B cell (primary cell): ENCODE data around the gene BST1. TPM values are rescaled to one million over a fixed set of nuclear protein-coding genes. Genes with fewer than 3 reads are reported as not detected.

Experiments used
- ATAC-seq: fragments of 200-7000 bp; cut with Tn5 transposase; one replicate; pipeline ENCODE4 v1.10.0; 2021; ENCODE audit warnings: low read depth, mild to moderate bottlenecking, moderate number of reproducible peaks, moderate library complexity
- CTCF ChIA-PET: fragments of 350-600 bp; sonication (Branson Sonifier 250); formaldehyde crosslinking; loops from one replicate; lab custom pipeline; 2021; ENCODE audit warnings: antibody characterized with exemption, inconsistent platforms; lab: Charles Lee
- POLR2A ChIA-PET: fragments of 350-600 bp; sonication (Branson Sonifier 250); formaldehyde crosslinking; loops from one replicate; lab custom pipeline; 2021; ENCODE audit warnings: antibody characterized with exemption; lab: Charles Lee
- DNase-seq: peaks from one replicate; pipeline ENCODE4 v3.0.0; 2013
- H2AFZ ChIP-seq: 2 replicates; pipeline ENCODE4 v1.6.1; 2012; ENCODE audit warnings: mild to moderate bottlenecking, low read depth, low read length; ENCODE audit not compliant: insufficient read depth, poor library complexity, severe bottlenecking
- H3K27ac ChIP-seq, 2 donors: 1 replicate in 1 of 2; 2 replicates in 1 of 2; pipeline ENCODE4 v1.5.1; 2012 to 2013; ENCODE audit warnings: low read length in 2 of 2, mild to moderate bottlenecking in 2 of 2, moderate library complexity in 1 of 2
- H3K27me3 ChIP-seq, 4 experiments: fragments of 200-600 bp in 1 of 4; sonication (generic) in 1 of 4; replicated peaks in 1 of 4; 1 replicate in 2 of 4; 2 replicates in 2 of 4; pipeline versions ENCODE4 v1.6.1 to v1.7.0; 2013 to 2016; ENCODE audit warnings: low read length in 3 of 4, mild to moderate bottlenecking in 2 of 4, mixed read lengths in 1 of 4, moderate library complexity in 1 of 4; ENCODE audit not compliant: insufficient read depth in 4 of 4, control insufficient read depth in 3 of 4; ENCODE audit errors: control extremely low read depth in 1 of 4
- H3K36me3 ChIP-seq, 2 experiments: replicated peaks in 1 of 2; 1 replicate in 1 of 2; 2 replicates in 1 of 2; pipeline versions ENCODE4 v1.6.1 to v1.7.1; 2013; ENCODE audit warnings: low read length in 1 of 2; ENCODE audit not compliant: insufficient read depth in 2 of 2, control insufficient read depth in 1 of 2; ENCODE audit errors: control extremely low read depth in 1 of 2, extremely low read depth in 1 of 2
- H3K4me1 ChIP-seq, 2 donors: fragments of 200-600 bp in 1 of 2; sonication (generic) in 1 of 2; 1 replicate in 1 of 2; 2 replicates in 1 of 2; pipeline versions ENCODE4 v1.5.1 to v1.6.1; 2013 to 2017; ENCODE audit warnings: low read length in 2 of 2; ENCODE audit not compliant: control insufficient read depth in 2 of 2, insufficient read depth in 2 of 2
- H3K4me2 ChIP-seq: replicated peaks from 2 replicates; pipeline ENCODE3; 2012; ENCODE audit warnings: mild to moderate bottlenecking, low read depth, low read length; ENCODE audit not compliant: poor library complexity, severe bottlenecking
- H3K4me3 ChIP-seq, 5 experiments: fragments of 200-600 bp in 1 of 5; sonication (generic) in 1 of 5; 1 replicate in 3 of 5; 2 replicates in 2 of 5; pipeline versions ENCODE4 v1.5.1 to v1.7.0; 2011 to 2016; ENCODE audit warnings: low read length in 4 of 5, mild to moderate bottlenecking in 4 of 5, low read depth in 2 of 5, control low read depth in 1 of 5, moderate library complexity in 1 of 5; ENCODE audit not compliant: insufficient read depth in 1 of 5; ENCODE audit errors: control extremely low read depth in 1 of 5, extremely low read depth in 1 of 5
- H3K79me2 ChIP-seq: fragments of 200-600 bp; sonication (generic); one replicate; pipeline ENCODE4 v1.6.0; 2016; ENCODE audit warnings: low read length; ENCODE audit not compliant: control insufficient read depth, insufficient read depth
- H3K9ac ChIP-seq: fragments of 200-600 bp; sonication (generic); 2 replicates; pipeline ENCODE4 v1.6.1; 2017; ENCODE audit warnings: mild to moderate bottlenecking, low read length, moderate library complexity
- H3K9me3 ChIP-seq, 3 donors: one replicate each; pipeline versions ENCODE4 v1.6.1 to v1.7.1; 2013; ENCODE audit warnings: low read length in 2 of 3; ENCODE audit not compliant: control insufficient read depth in 2 of 3, insufficient read depth in 1 of 3; ENCODE audit errors: control extremely low read depth in 1 of 3
- H4K20me1 ChIP-seq: 2 replicates; pipeline ENCODE4 v1.6.0; 2012; ENCODE audit warnings: mild to moderate bottlenecking, low read length; ENCODE audit not compliant: insufficient read depth, control insufficient read depth, poor library complexity, severe bottlenecking
- H3K27ac Mint-ChIP-seq: one replicate; pipeline ENCODE4 v1.8.0; 2021; ENCODE audit warnings: mixed read lengths
- H3K27me3 Mint-ChIP-seq: one replicate; pipeline ENCODE4 v1.8.0; 2021; ENCODE audit warnings: mixed read lengths
- H3K4me1 Mint-ChIP-seq: one replicate; pipeline ENCODE4 v1.8.0; 2021; ENCODE audit warnings: mixed read lengths
- H3K4me3 Mint-ChIP-seq: one replicate; pipeline ENCODE4 v1.8.0; 2021; ENCODE audit warnings: mixed read lengths
- H3K9me3 Mint-ChIP-seq: one replicate; pipeline ENCODE4 v1.8.0; 2022; ENCODE audit warnings: mixed read lengths; ENCODE audit not compliant: insufficient read depth
- CTCF ChIP-seq: fragments of 200-600 bp; IDR thresholded peaks from one replicate; pipeline ENCODE4 v1.8.0; 2022; ENCODE audit warnings: antibody characterized with exemption, mild to moderate bottlenecking
- EZH2 ChIP-seq: IDR thresholded peaks from 2 replicates; pipeline ENCODE4 v1.6.1; 2012; ENCODE audit warnings: borderline replicate concordance, low read depth, mild to moderate bottlenecking, moderate library complexity, low read length; ENCODE audit not compliant: insufficient read depth, poor library complexity, severe bottlenecking
- WGBS: methylation state at CpG from one replicate; pipeline ENCODE4 v1.1.5; 2013; ENCODE audit warnings: missing lambda C conversion rate; ENCODE audit not compliant: insufficient coverage; 5-methylcytosine and 5-hydroxymethylcytosine counted together
- intact Hi-C: fragments of 100-400 bp; cut with micrococcal nuclease; formaldehyde crosslinking; loops from one replicate; pipeline ENCODE4 v1.10.0; 2022
- polyA plus RNA-seq: library from polyadenylated mRNA; depleted of rRNA; stranded (reverse); fragments of >200 nt; gene quantifications from 2 replicates; pipeline ENCODE4 v1.2.3, GENCODE V29; 2012
- total RNA-seq, 2 donors: library from RNA; stranded (reverse); fragments of 120-200 nt in 1 of 2; gene quantifications; 1 replicate in 1 of 2; 2 replicates in 1 of 2; pipeline versions ENCODE4 v1.2.3 to v1.2.4, GENCODE V29; 2013 to 2022

BST1 gene
- total and polyA plus RNA-seq, 2 donors (not counting 1 experiment from before 2014, with no cell fraction given): 0.32 to 1.00 TPM

GRCh38 chr4:15695240-15695699 is 7.6 kb upstream of the BST1 start:
- Histone ChIP-seq H3K36me3 (no peaks in the 10 kb centered on the region), H3K4me2 (no peak overlapping the region), H3K27me3 (no peaks in the 10 kb centered on the region), H3K4me1 (no peaks in the 10 kb centered on the region), H3K4me3 (no peak overlapping the region), H3K9me3 (peaks cover 0 to 3% (median 0%) of the 10 kb centered on the region in 3 donors), H3K27ac (no peak overlapping the region), H3K9ac (no peak overlapping the region), H3K79me2 (no peaks in the 10 kb centered on the region), H2AFZ (no peak overlapping the region), H4K20me1 (no peaks in the 10 kb centered on the region)
- intact Hi-C loops: no loop called here
- WGBS: 96% methylated on average over 5 of the region's 10 CpGs
- H3K27me3 Mint-ChIP-seq: peaks cover 20% of the 10 kb centered on the region
- POLR2A ChIA-PET: no interaction called here
- no peaks in the 10 kb centered on the region for H3K4me1 Mint-ChIP-seq
- H3K4me3 Mint-ChIP-seq: no peak overlapping the region
- H3K9me3 Mint-ChIP-seq: no peaks in the 10 kb centered on the region
- CTCF ChIA-PET: no interaction called here
- DNase-seq: no peak
- no peak overlapping the region for H3K27ac Mint-ChIP-seq
- no peak for ATAC-seq
- no peak for TF ChIP-seq CTCF
- TF ChIP-seq EZH2: no peak

GRCh38 chr4:15695729-15696128 is 7.1 kb upstream of the BST1 start:
- no CpG with 5 or more reads among the region's 3 CpGs for WGBS
- Mint-ChIP-seq H3K27me3 (peaks cover 22% of the 10 kb centered on the region), H3K9me3 (no peaks in the 10 kb centered on the region), H3K4me1 (no peaks in the 10 kb centered on the region), H3K4me3 (no peak overlapping the region), H3K27ac (no peak overlapping the region)
- no peak overlapping the region for H3K4me3 ChIP-seq
- no peak overlapping the region for H2AFZ ChIP-seq
- ChIA-PET POLR2A (no interaction called here), CTCF (no interaction called here)
- no peaks in the 10 kb centered on the region for H3K36me3 ChIP-seq
- no peak overlapping the region for H3K9ac ChIP-seq
- peaks cover 0 to 3% (median 0%) of the 10 kb centered on the region in 3 donors for H3K9me3 ChIP-seq
- ATAC-seq (no peak), DNase-seq (no peak)
- H3K4me1 ChIP-seq: no peaks in the 10 kb centered on the region
- intact Hi-C loops: no loop called here
- H4K20me1 ChIP-seq: no peaks in the 10 kb centered on the region
- H3K79me2 ChIP-seq: no peaks in the 10 kb centered on the region
- H3K27me3 ChIP-seq: no peaks in the 10 kb centered on the region
- no peak overlapping the region for H3K27ac ChIP-seq
- H3K4me2 ChIP-seq: no peak overlapping the region
- no peak for TF ChIP-seq CTCF
- TF ChIP-seq EZH2: no peak
